Omental fat pad (tissue), 4 donors: Measurements from ENCODE around the gene GIMAP2. TPM values are rescaled to one million over a fixed set of nuclear protein-coding genes. Genes with fewer than 3 reads are reported as not detected.
"Not testable (repeated sequence)": the region's sequence is repeated elsewhere in the genome, so short reads cannot be mapped to it uniquely, and the experiment has no call there.

Experiments
- ATAC-seq: fragments of 150-250 bp; one replicate; pipeline ENCODE4 v1.9.1; 2016; ENCODE audit warnings: mild to moderate bottlenecking, moderate library complexity; ENCODE audit not compliant: low FRiP score
- DNase-seq: peaks from one replicate; pipeline ENCODE4 v3.0.0-alpha.2; 2019; ENCODE audit warnings: low spot score
- CTCF ChIP-seq, 3 donors: fragments of 450-650 bp; IDR thresholded peaks; one replicate each; pipeline ENCODE4 v1.5.1; 2016 to 2017; ENCODE audit warnings: antibody characterized with exemption in 3 of 3, mild to moderate bottlenecking in 3 of 3, moderate library complexity in 2 of 3
- total RNA-seq, 4 donors: library from RNA; depleted of rRNA; stranded (reverse); fragments of >200 nt; gene quantifications; one replicate each; pipeline ENCODE4 v1.1.0, GENCODE V29; 2016

Gene GIMAP2
- total RNA-seq, 4 donors from 2014 or later = 10.1 to 44.0 (median 12.8) TPM

GRCh38 chr7:150654692-150655091 is 30.8 kb upstream of the GIMAP2 start:
- ATAC-seq (no peak), DNase-seq (no peak)
- TF ChIP-seq CTCF (IDR thresholded peaks at IDR 0.05) = no peak

GRCh38 chr7:150656047-150656446 is 29.5 kb upstream of the GIMAP2 start:
- no peak for ATAC-seq
- DNase-seq = no peak
- no peak for TF ChIP-seq CTCF (IDR thresholded peaks at IDR 0.05)

DNA sequence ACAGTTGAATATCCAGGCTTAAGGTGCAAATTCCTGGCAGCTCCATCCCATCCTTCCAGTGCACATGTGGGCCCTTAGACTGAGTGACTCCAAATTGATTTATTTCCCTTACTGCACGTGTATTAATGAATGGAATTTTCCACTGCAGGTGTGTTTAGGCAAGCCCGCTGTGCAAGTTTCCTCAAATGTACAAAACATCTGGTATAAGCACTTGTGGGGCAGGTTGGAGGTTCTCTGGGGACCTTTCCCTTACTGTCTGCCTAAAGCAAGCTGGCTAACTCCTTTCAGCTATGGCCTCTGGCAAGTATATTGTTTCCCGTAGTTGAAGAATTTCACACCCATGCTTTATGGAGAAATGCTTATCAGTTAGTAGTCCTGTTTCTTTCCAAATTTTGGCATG is 28.0 kb upstream of the GIMAP2 start:
- no peak for TF ChIP-seq CTCF (IDR thresholded peaks at IDR 0.05)
- ATAC-seq (no peak), DNase-seq (no peak)

- DNase-seq (no peak), ATAC-seq (no peak)
- TF ChIP-seq CTCF (IDR thresholded peaks at IDR 0.05) = no peak
Measured at GRCh38 chr7:150660939-150661613, 24.4 kb upstream of the GIMAP2 start.

GRCh38 chr7:150662821-150663220 is 22.7 kb upstream of the GIMAP2 start:
- DNase-seq, ATAC-seq: not testable (repeated sequence)

GRCh38 chr7:150663802-150664494 is 21.6 kb upstream of the GIMAP2 start:
- DNase-seq (no peak), ATAC-seq (no peak)
- no peak for TF ChIP-seq CTCF (IDR thresholded peaks at IDR 0.05)

DNA sequence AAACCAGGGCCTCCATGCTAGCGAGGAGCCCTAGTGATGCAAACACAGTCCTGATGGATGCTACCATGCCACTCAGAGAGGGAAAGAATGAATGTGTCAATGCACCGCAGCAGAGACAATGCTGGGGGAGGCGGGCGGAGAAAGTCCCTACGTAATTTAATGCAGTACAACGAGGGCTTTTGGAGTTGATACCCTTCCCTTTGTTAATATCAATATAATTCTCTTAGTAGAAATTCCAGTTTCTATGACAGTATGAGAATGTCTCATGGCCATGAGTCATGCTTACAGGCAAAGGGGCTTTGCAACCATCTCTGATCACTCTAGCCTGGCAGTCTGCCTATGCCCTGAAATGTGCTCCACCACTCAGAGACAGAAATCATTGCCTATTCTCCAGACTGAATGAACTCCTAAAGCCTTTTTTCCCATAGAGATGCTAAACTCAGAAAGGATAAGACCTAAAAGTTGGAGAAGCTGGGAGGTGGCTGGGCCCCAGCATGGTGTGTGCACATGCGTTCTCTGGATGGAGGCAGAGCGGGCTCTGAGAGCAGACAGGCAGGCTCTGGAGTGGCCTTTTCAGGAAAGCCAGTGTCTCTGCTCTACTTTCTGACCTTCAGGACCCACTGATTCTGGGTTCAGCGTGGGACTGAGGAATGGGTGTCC is 20.3 kb upstream of the GIMAP2 start:
- DNase-seq = no peak
- no peak for TF ChIP-seq CTCF (IDR thresholded peaks at IDR 0.05)
- no peak for ATAC-seq
